GM18502 (cell line): ENCODE measurements around the gene OR51B6.
"Not testable (repeated sequence)": the region's sequence is repeated elsewhere in the genome, so short reads cannot be mapped to it uniquely, and the experiment has no call there.

Source experiments
- ATAC-seq: cut with Tn5 transposase; IDR thresholded peaks from one replicate; pipeline ENCODE4 v1.9.1; 2021; ENCODE audit warnings: mild to moderate bottlenecking; ENCODE audit not compliant: unreplicated experiment, poor library complexity

The OR51B6 gene

GRCh38 chr11:5351208-5351607 is at the start of gene OR51B6:
OR51B6 (plus strand) TSS chr11:5351508; CDS start chr11:5351508, 0 bp downstream.
- no peak for ATAC-seq

GRCh38 chr11:5301846-5302245 is 49.5 kb upstream of the OR51B6 start, which contains the start of gene OR51B4:
OR51B4 (minus strand) TSS chr11:5301946; CDS start chr11:5301946, 0 bp downstream.
- ATAC-seq: no peak

GRCh38 chr11:5303626-5304025 is 47.7 kb upstream of the OR51B6 start:
- no peak for ATAC-seq

- no peak for ATAC-seq
Observed at GRCh38 chr11:5304046-5304445, 47.3 kb upstream of the OR51B6 start.

GRCh38 chr11:5307256-5308019 is 43.9 kb upstream of the OR51B6 start:
- ATAC-seq: no peak

GRCh38 chr11:5310423-5310822 is 40.9 kb upstream of the OR51B6 start:
- ATAC-seq: no peak

- ATAC-seq: not testable (repeated sequence)
Observed at GRCh38 chr11:5313326-5314023, 37.8 kb upstream of the OR51B6 start.

- no peak for ATAC-seq
Observed at GRCh38 chr11:5317292-5317691, 34.0 kb upstream of the OR51B6 start.

- no peak for ATAC-seq
Observed at GRCh38 chr11:5324197-5324596, 27.1 kb upstream of the OR51B6 start, which contains the start of gene OR51B2. OR51B2 (minus strand) TSS chr11:5324297; CDS start chr11:5324297, 0 bp downstream.

- ATAC-seq: no peak
Observed at GRCh38 chr11:5335170-5335569, 16.1 kb upstream of the OR51B6 start.

GRCh38 chr11:5336331-5336730 is 15.0 kb upstream of the OR51B6 start:
- ATAC-seq: no peak

GRCh38 chr11:5337253-5337652 is 14.1 kb upstream of the OR51B6 start:
- not testable (repeated sequence) for ATAC-seq

- peak; percentile 59 for ATAC-seq
Observed at GRCh38 chr11:5339771-5340322, 11.5 kb upstream of the OR51B6 start.

- ATAC-seq: no peak
Observed at GRCh38 chr11:5343474-5344335, 7.6 kb upstream of the OR51B6 start, which contains the start of gene OR51B5. OR51B5 (minus strand) TSS chr11:5343524; CDS start chr11:5343524, 0 bp downstream.

- ATAC-seq: no peak
Observed at GRCh38 chr11:5345831-5346230, 5.5 kb upstream of the OR51B6 start.

GRCh38 chr11:5348551-5349194 is 2.6 kb upstream of the OR51B6 start:
- no peak for ATAC-seq

GRCh38 chr11:5349550-5349949 is 1.8 kb upstream of the OR51B6 start:
- no peak for ATAC-seq

GRCh38 chr11:5356031-5356430 is 4.7 kb downstream of the OR51B6 start:
- ATAC-seq: not testable (repeated sequence)

- no peak for ATAC-seq
Observed at GRCh38 chr11:5362017-5362625, 10.8 kb downstream of the OR51B6 start.
